Naive B cell (primary cell): ENCODE results near the gene TRIM9. TPM values are rescaled to one million over a fixed set of nuclear protein-coding genes. Genes with fewer than 3 reads are reported as not detected.

ENCODE experiments used
- polyA plus RNA-seq, 6 donors: library from polyadenylated mRNA; unstranded; fragments of 300-500 nt; fragmentation: Illumina TruSeq; gene quantifications; one replicate each; pipeline ENCODE4 v1.2.3, GENCODE V29; 2021; ENCODE audit warnings: low read depth in 6 of 6

Gene TRIM9
- polyA plus RNA-seq, 6 donors from 2014 or later: 0.15 to 0.21 (median 0.16) TPM; not detected in 3

Other genes starting within 250 kb of the TRIM9 start
- gene ABHD12B, start 223.1 kb downstream of the TRIM9 start, polyA plus RNA-seq: not detected
- 1 to 10 TPM in 2 of 6 donors, under 1 TPM in 3, not detected in 1; 0.13 to 1.1 (median 0.36) TPM for gene PYGL, start 150.6 kb downstream of the TRIM9 start, polyA plus RNA-seq
- gene TMX1, start 145.1 kb upstream of the TRIM9 start, polyA plus RNA-seq: 10 to 100 TPM; 36.4 to 59.1 (median 42.1) TPM